B cell (primary cell): ENCODE measurements around the gene SAP30. TPM values are rescaled to one million over a fixed set of nuclear protein-coding genes. Genes with fewer than 3 reads are reported as not detected.

Experiments
- ATAC-seq: fragments of 200-7000 bp; cut with Tn5 transposase; one replicate; pipeline ENCODE4 v1.10.0; 2021; ENCODE audit warnings: low read depth, mild to moderate bottlenecking, moderate number of reproducible peaks, moderate library complexity
- CTCF ChIA-PET: fragments of 350-600 bp; sonication (Branson Sonifier 250); formaldehyde crosslinking; loops from one replicate; lab custom pipeline; 2021; ENCODE audit warnings: antibody characterized with exemption, inconsistent platforms; lab: Charles Lee
- POLR2A ChIA-PET: fragments of 350-600 bp; sonication (Branson Sonifier 250); formaldehyde crosslinking; loops from one replicate; lab custom pipeline; 2021; ENCODE audit warnings: antibody characterized with exemption; lab: Charles Lee
- DNase-seq: peaks from one replicate; pipeline ENCODE4 v3.0.0; 2013
- H2AFZ ChIP-seq: 2 replicates; pipeline ENCODE4 v1.6.1; 2012; ENCODE audit warnings: mild to moderate bottlenecking, low read depth, low read length; ENCODE audit not compliant: insufficient read depth, poor library complexity, severe bottlenecking
- H3K27ac ChIP-seq, 2 donors: 1 replicate in 1 of 2; 2 replicates in 1 of 2; pipeline ENCODE4 v1.5.1; 2012 to 2013; ENCODE audit warnings: low read length in 2 of 2, mild to moderate bottlenecking in 2 of 2, moderate library complexity in 1 of 2
- H3K27me3 ChIP-seq, 4 experiments: fragments of 200-600 bp in 1 of 4; sonication (generic) in 1 of 4; replicated peaks in 1 of 4; 1 replicate in 2 of 4; 2 replicates in 2 of 4; pipeline versions ENCODE4 v1.6.1 to v1.7.0; 2013 to 2016; ENCODE audit warnings: low read length in 3 of 4, mild to moderate bottlenecking in 2 of 4, mixed read lengths in 1 of 4, moderate library complexity in 1 of 4; ENCODE audit not compliant: insufficient read depth in 4 of 4, control insufficient read depth in 3 of 4; ENCODE audit errors: control extremely low read depth in 1 of 4
- H3K36me3 ChIP-seq, 2 experiments: replicated peaks in 1 of 2; 1 replicate in 1 of 2; 2 replicates in 1 of 2; pipeline versions ENCODE4 v1.6.1 to v1.7.1; 2013; ENCODE audit warnings: low read length in 1 of 2; ENCODE audit not compliant: insufficient read depth in 2 of 2, control insufficient read depth in 1 of 2; ENCODE audit errors: control extremely low read depth in 1 of 2, extremely low read depth in 1 of 2
- H3K4me1 ChIP-seq, 2 donors: fragments of 200-600 bp in 1 of 2; sonication (generic) in 1 of 2; 1 replicate in 1 of 2; 2 replicates in 1 of 2; pipeline versions ENCODE4 v1.5.1 to v1.6.1; 2013 to 2017; ENCODE audit warnings: low read length in 2 of 2; ENCODE audit not compliant: control insufficient read depth in 2 of 2, insufficient read depth in 2 of 2
- H3K4me2 ChIP-seq: replicated peaks from 2 replicates; pipeline ENCODE3; 2012; ENCODE audit warnings: mild to moderate bottlenecking, low read depth, low read length; ENCODE audit not compliant: poor library complexity, severe bottlenecking
- H3K4me3 ChIP-seq, 5 experiments: fragments of 200-600 bp in 1 of 5; sonication (generic) in 1 of 5; 1 replicate in 3 of 5; 2 replicates in 2 of 5; pipeline versions ENCODE4 v1.5.1 to v1.7.0; 2011 to 2016; ENCODE audit warnings: low read length in 4 of 5, mild to moderate bottlenecking in 4 of 5, low read depth in 2 of 5, control low read depth in 1 of 5, moderate library complexity in 1 of 5; ENCODE audit not compliant: insufficient read depth in 1 of 5; ENCODE audit errors: control extremely low read depth in 1 of 5, extremely low read depth in 1 of 5
- H3K79me2 ChIP-seq: fragments of 200-600 bp; sonication (generic); one replicate; pipeline ENCODE4 v1.6.0; 2016; ENCODE audit warnings: low read length; ENCODE audit not compliant: control insufficient read depth, insufficient read depth
- H3K9ac ChIP-seq: fragments of 200-600 bp; sonication (generic); 2 replicates; pipeline ENCODE4 v1.6.1; 2017; ENCODE audit warnings: mild to moderate bottlenecking, low read length, moderate library complexity
- H3K9me3 ChIP-seq, 3 donors: one replicate each; pipeline versions ENCODE4 v1.6.1 to v1.7.1; 2013; ENCODE audit warnings: low read length in 2 of 3; ENCODE audit not compliant: control insufficient read depth in 2 of 3, insufficient read depth in 1 of 3; ENCODE audit errors: control extremely low read depth in 1 of 3
- H4K20me1 ChIP-seq: 2 replicates; pipeline ENCODE4 v1.6.0; 2012; ENCODE audit warnings: mild to moderate bottlenecking, low read length; ENCODE audit not compliant: insufficient read depth, control insufficient read depth, poor library complexity, severe bottlenecking
- H3K27ac Mint-ChIP-seq: one replicate; pipeline ENCODE4 v1.8.0; 2021; ENCODE audit warnings: mixed read lengths
- H3K27me3 Mint-ChIP-seq: one replicate; pipeline ENCODE4 v1.8.0; 2021; ENCODE audit warnings: mixed read lengths
- H3K4me1 Mint-ChIP-seq: one replicate; pipeline ENCODE4 v1.8.0; 2021; ENCODE audit warnings: mixed read lengths
- H3K4me3 Mint-ChIP-seq: one replicate; pipeline ENCODE4 v1.8.0; 2021; ENCODE audit warnings: mixed read lengths
- H3K9me3 Mint-ChIP-seq: one replicate; pipeline ENCODE4 v1.8.0; 2022; ENCODE audit warnings: mixed read lengths; ENCODE audit not compliant: insufficient read depth
- EZH2 ChIP-seq: IDR thresholded peaks from 2 replicates; pipeline ENCODE4 v1.6.1; 2012; ENCODE audit warnings: borderline replicate concordance, low read depth, mild to moderate bottlenecking, moderate library complexity, low read length; ENCODE audit not compliant: insufficient read depth, poor library complexity, severe bottlenecking
- WGBS: methylation state at CpG from one replicate; pipeline ENCODE4 v1.1.5; 2013; ENCODE audit warnings: missing lambda C conversion rate; ENCODE audit not compliant: insufficient coverage; 5-methylcytosine and 5-hydroxymethylcytosine counted together
- intact Hi-C: fragments of 100-400 bp; cut with micrococcal nuclease; formaldehyde crosslinking; loops from one replicate; pipeline ENCODE4 v1.10.0; 2022
- polyA plus RNA-seq: library from polyadenylated mRNA; depleted of rRNA; stranded (reverse); fragments of >200 nt; gene quantifications from 2 replicates; pipeline ENCODE4 v1.2.3, GENCODE V29; 2012
- total RNA-seq, 2 donors: library from RNA; stranded (reverse); fragments of 120-200 nt in 1 of 2; gene quantifications; 1 replicate in 1 of 2; 2 replicates in 1 of 2; pipeline versions ENCODE4 v1.2.3 to v1.2.4, GENCODE V29; 2013 to 2022
- TF ChIP-seq, protein P1 (sequence below): fragments of 200-600 bp; IDR thresholded peaks from one replicate; pipeline ENCODE4 v1.8.0; 2022; ENCODE audit warnings: antibody characterized with exemption, mild to moderate bottlenecking

The SAP30 gene
- total and polyA plus RNA-seq, 2 donors (not counting 1 experiment from before 2014, with no cell fraction given), result 2.5 to 3.5 TPM

DNA sequence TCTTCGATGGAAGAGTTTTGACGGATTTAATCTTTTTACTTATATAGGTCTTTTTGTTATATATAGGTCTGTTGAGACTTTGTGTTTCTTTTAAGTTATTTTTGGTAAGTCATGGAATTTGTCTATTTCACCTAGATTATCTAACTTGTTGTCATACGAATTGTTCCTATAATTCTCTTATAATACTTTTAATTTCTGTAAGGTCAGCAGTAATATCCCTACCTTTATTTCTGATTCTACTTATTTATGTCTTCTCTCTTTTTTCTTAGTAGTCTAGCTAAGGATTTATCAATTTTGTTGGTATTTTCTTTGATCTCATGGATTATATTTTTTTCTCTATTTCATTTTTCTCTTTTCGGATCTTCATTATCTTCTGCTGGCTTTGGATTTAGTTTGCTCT, 11.6 kb downstream of the SAP30 start:
- DNase-seq (no peak), ATAC-seq (no peak)
- ChIA-PET CTCF (no interaction called here), POLR2A (no interaction called here)
- H3K36me3 ChIP-seq, result no peaks in the 10 kb centered on the region
- Mint-ChIP-seq H3K27me3 (no peaks in the 10 kb centered on the region), H3K27ac (no peak overlapping the region), H3K4me1 (no peaks in the 10 kb centered on the region), H3K4me3 (no peak overlapping the region), H3K9me3 (no peaks in the 10 kb centered on the region)
- no peaks in the 10 kb centered on the region for H3K4me1 ChIP-seq
- WGBS, result no CpG with 5 or more reads among the region's 4 CpGs
- no peak overlapping the region for H2AFZ ChIP-seq
- no peaks in the 10 kb centered on the region for H3K9me3 ChIP-seq
- TF ChIP-seq, protein P1, sequence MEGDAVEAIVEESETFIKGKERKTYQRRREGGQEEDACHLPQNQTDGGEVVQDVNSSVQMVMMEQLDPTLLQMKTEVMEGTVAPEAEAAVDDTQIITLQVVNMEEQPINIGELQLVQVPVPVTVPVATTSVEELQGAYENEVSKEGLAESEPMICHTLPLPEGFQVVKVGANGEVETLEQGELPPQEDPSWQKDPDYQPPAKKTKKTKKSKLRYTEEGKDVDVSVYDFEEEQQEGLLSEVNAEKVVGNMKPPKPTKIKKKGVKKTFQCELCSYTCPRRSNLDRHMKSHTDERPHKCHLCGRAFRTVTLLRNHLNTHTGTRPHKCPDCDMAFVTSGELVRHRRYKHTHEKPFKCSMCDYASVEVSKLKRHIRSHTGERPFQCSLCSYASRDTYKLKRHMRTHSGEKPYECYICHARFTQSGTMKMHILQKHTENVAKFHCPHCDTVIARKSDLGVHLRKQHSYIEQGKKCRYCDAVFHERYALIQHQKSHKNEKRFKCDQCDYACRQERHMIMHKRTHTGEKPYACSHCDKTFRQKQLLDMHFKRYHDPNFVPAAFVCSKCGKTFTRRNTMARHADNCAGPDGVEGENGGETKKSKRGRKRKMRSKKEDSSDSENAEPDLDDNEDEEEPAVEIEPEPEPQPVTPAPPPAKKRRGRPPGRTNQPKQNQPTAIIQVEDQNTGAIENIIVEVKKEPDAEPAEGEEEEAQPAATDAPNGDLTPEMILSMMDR, result no peak
- no peak for TF ChIP-seq EZH2
- H3K79me2 ChIP-seq, result no peaks in the 10 kb centered on the region
- no peak overlapping the region for H3K27ac ChIP-seq
- H3K4me2 ChIP-seq, result no peak overlapping the region
- H3K27me3 ChIP-seq, result no peaks in the 10 kb centered on the region
- no peak overlapping the region for H3K9ac ChIP-seq
- intact Hi-C loops, result no loop called here
- H3K4me3 ChIP-seq, result no peak overlapping the region
- no peaks in the 10 kb centered on the region for H4K20me1 ChIP-seq

DNA sequence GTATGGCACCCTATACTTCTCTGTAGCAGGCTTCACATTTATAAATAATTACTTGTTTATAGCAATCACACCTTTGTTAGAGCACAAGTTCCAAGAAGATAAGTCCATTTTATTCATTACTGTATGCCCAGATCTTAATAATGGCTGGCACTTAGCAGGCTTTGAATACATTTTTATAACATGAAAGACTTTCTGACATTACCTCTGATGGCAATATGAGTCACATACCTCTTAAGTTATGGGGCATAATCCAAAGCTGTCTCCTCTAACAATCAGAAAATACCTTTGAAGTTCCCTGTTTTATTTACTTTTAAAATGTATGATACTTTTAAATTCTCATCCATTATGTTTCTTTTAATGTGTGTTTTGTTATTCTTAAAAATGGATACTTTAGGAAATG, 16.0 kb downstream of the SAP30 start:
- ATAC-seq (no peak), DNase-seq (no peak)
- H3K79me2 ChIP-seq, result no peaks in the 10 kb centered on the region
- intact Hi-C loops, result no loop called here
- H3K4me3 Mint-ChIP-seq, result no peak overlapping the region
- no peaks in the 10 kb centered on the region for H3K27me3 Mint-ChIP-seq
- H4K20me1 ChIP-seq, result no peaks in the 10 kb centered on the region
- no peak overlapping the region for H2AFZ ChIP-seq
- no peaks in the 10 kb centered on the region for H3K4me1 Mint-ChIP-seq
- TF ChIP-seq, protein P1, result no peak
- TF ChIP-seq EZH2, result no peak
- H3K4me3 ChIP-seq, result no peak overlapping the region
- no peak overlapping the region for H3K9ac ChIP-seq
- H3K27ac Mint-ChIP-seq, result no peak overlapping the region
- no peak overlapping the region for H3K27ac ChIP-seq
- no peaks in the 10 kb centered on the region for H3K9me3 ChIP-seq
- H3K27me3 ChIP-seq, result no peaks in the 10 kb centered on the region
- no peak overlapping the region for H3K4me2 ChIP-seq
- no peaks in the 10 kb centered on the region for H3K36me3 ChIP-seq
- no peaks in the 10 kb centered on the region for H3K4me1 ChIP-seq
- no peaks in the 10 kb centered on the region for H3K9me3 Mint-ChIP-seq
- POLR2A ChIA-PET, result no interaction called here
- CTCF ChIA-PET, result no interaction called here
